ENCODE data around the gene COA8. TPM values are rescaled to one million over a fixed set of nuclear protein-coding genes. Genes with fewer than 3 reads are reported as not detected.
A peak's percentile ranks its signal among the peaks of the same experiment; 100 is the strongest.

Gene COA8
- total and polyA plus RNA-seq, 9 of the 15 experiments (the other 6 are each of a cell fraction or from before 2014, with no cell fraction given): 5.0 to 35.3 (median 25.7) TPM

DNA sequence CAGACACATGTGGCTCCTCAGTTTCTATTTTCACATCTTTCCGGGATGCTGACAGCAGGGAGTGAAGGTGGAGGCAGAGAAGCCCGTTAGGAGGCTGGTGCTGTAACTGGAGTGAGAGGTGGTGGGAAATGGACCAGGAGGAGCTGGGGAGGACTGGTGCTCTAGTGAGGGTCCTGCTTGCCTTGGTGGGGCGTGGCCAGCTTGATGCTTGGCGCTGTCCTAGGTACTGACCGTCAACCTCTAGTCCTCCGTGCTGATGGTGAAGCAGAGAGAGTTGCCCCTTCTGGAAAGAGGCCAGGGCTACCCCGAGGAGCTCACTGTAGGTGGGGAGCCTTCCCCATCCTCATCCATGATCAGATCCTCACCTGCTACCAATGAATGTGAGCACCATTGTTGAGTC is 32.4 kb upstream of the COA8 start (continued):
- no peak for TF ChIP-seq ZNF140 (CRISPR knock-in tag; IDR thresholded peaks at IDR 0.05)
- TF ChIP-seq, protein P1, sequence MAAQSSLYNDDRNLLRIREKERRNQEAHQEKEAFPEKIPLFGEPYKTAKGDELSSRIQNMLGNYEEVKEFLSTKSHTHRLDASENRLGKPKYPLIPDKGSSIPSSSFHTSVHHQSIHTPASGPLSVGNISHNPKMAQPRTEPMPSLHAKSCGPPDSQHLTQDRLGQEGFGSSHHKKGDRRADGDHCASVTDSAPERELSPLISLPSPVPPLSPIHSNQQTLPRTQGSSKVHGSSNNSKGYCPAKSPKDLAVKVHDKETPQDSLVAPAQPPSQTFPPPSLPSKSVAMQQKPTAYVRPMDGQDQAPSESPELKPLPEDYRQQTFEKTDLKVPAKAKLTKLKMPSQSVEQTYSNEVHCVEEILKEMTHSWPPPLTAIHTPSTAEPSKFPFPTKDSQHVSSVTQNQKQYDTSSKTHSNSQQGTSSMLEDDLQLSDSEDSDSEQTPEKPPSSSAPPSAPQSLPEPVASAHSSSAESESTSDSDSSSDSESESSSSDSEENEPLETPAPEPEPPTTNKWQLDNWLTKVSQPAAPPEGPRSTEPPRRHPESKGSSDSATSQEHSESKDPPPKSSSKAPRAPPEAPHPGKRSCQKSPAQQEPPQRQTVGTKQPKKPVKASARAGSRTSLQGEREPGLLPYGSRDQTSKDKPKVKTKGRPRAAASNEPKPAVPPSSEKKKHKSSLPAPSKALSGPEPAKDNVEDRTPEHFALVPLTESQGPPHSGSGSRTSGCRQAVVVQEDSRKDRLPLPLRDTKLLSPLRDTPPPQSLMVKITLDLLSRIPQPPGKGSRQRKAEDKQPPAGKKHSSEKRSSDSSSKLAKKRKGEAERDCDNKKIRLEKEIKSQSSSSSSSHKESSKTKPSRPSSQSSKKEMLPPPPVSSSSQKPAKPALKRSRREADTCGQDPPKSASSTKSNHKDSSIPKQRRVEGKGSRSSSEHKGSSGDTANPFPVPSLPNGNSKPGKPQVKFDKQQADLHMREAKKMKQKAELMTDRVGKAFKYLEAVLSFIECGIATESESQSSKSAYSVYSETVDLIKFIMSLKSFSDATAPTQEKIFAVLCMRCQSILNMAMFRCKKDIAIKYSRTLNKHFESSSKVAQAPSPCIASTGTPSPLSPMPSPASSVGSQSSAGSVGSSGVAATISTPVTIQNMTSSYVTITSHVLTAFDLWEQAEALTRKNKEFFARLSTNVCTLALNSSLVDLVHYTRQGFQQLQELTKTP (IDR thresholded peaks at IDR 0.05; ENCODE audit: low read depth in 1 of 2, partially characterized antibody in 2 of 2): peak in 1 of 2 experiments; percentile 48
- TF ChIP-seq TAF1 (IDR thresholded peaks at IDR 0.05; ENCODE audit: control insufficient read depth, extremely low read depth, insufficient read depth, low read length, severe bottlenecking): no peak
- TF ChIP-seq SIX5 (IDR thresholded peaks at IDR 0.05; ENCODE audit: borderline replicate concordance in 1 of 2, insufficient read depth in 1 of 2, low read depth in 1 of 2, low read length in 2 of 2): no peak
- no peak for TF ChIP-seq ZNF408 (CRISPR knock-in tag; IDR thresholded peaks at IDR 0.05; ENCODE audit: low read depth)
- TF ChIP-seq TEAD1 (CRISPR knock-in tag; IDR thresholded peaks at IDR 0.05): no peak
- TF ChIP-seq, protein P2, sequence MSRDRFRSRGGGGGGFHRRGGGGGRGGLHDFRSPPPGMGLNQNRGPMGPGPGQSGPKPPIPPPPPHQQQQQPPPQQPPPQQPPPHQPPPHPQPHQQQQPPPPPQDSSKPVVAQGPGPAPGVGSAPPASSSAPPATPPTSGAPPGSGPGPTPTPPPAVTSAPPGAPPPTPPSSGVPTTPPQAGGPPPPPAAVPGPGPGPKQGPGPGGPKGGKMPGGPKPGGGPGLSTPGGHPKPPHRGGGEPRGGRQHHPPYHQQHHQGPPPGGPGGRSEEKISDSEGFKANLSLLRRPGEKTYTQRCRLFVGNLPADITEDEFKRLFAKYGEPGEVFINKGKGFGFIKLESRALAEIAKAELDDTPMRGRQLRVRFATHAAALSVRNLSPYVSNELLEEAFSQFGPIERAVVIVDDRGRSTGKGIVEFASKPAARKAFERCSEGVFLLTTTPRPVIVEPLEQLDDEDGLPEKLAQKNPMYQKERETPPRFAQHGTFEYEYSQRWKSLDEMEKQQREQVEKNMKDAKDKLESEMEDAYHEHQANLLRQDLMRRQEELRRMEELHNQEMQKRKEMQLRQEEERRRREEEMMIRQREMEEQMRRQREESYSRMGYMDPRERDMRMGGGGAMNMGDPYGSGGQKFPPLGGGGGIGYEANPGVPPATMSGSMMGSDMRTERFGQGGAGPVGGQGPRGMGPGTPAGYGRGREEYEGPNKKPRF (IDR thresholded peaks at IDR 0.05; ENCODE audit: low read depth, low read length): no peak
- TF ChIP-seq, protein P3, sequence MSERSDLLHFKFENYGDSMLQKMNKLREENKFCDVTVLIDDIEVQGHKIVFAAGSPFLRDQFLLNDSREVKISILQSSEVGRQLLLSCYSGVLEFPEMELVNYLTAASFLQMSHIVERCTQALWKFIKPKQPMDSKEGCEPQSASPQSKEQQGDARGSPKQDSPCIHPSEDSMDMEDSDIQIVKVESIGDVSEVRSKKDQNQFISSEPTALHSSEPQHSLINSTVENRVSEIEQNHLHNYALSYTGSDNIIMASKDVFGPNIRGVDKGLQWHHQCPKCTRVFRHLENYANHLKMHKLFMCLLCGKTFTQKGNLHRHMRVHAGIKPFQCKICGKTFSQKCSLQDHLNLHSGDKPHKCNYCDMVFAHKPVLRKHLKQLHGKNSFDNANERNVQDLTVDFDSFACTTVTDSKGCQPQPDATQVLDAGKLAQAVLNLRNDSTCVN (CRISPR knock-in tag; IDR thresholded peaks at IDR 0.05): no peak
- no peak for TF ChIP-seq TRIM24 (IDR thresholded peaks at IDR 0.05)
- TF ChIP-seq ELF2 (CRISPR knock-in tag; IDR thresholded peaks at IDR 0.05): no peak
- no peak for TF ChIP-seq ZNF584 (CRISPR knock-in tag; IDR thresholded peaks at IDR 0.05; ENCODE audit: low read depth)
- TF ChIP-seq, protein P4, sequence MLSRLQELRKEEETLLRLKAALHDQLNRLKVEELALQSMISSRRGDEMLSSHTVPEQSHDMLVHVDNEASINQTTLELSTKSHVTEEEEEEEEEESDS (CRISPR knock-in tag; IDR thresholded peaks at IDR 0.05): no peak
- no peak for TF ChIP-seq NUFIP1 (IDR thresholded peaks at IDR 0.05; ENCODE audit: partially characterized antibody)
- no peak for TF ChIP-seq ZNF583 (CRISPR knock-in tag; IDR thresholded peaks at IDR 0.05)
- TF ChIP-seq, protein P5, sequence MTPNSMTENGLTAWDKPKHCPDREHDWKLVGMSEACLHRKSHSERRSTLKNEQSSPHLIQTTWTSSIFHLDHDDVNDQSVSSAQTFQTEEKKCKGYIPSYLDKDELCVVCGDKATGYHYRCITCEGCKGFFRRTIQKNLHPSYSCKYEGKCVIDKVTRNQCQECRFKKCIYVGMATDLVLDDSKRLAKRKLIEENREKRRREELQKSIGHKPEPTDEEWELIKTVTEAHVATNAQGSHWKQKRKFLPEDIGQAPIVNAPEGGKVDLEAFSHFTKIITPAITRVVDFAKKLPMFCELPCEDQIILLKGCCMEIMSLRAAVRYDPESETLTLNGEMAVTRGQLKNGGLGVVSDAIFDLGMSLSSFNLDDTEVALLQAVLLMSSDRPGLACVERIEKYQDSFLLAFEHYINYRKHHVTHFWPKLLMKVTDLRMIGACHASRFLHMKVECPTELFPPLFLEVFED (CRISPR knock-in tag; conservative IDR thresholded peaks at IDR 0.05): no peak
- no peak for TF ChIP-seq NFATC3 (IDR thresholded peaks at IDR 0.05)
- TF ChIP-seq ZFX (CRISPR knock-in tag; IDR thresholded peaks at IDR 0.05): no peak
- TF ChIP-seq, protein P6, sequence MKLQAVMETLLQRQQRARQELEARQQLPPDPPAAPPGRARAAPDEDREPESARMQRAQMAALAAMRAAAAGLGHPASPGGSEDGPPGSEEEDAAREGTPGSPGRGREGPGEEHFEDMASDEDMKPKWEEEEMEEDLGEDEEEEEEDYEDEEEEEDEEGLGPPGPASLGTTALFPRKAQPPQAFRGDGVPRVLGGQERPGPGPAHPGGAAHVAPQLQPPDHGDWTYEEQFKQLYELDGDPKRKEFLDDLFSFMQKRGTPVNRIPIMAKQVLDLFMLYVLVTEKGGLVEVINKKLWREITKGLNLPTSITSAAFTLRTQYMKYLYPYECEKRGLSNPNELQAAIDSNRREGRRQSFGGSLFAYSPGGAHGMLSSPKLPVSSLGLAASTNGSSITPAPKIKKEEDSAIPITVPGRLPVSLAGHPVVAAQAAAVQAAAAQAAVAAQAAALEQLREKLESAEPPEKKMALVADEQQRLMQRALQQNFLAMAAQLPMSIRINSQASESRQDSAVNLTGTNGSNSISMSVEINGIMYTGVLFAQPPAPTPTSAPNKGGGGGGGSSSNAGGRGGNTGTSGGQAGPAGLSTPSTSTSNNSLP (IDR thresholded peaks at IDR 0.05; ENCODE audit: borderline replicate concordance, low read depth, low read length): no peak
